SK-N-MC (cell line): Measurements from ENCODE around the gene KIAA0930.
"Not testable (repeated sequence)": the region's sequence is repeated elsewhere in the genome, so short reads cannot be mapped to it uniquely, and the experiment has no call there.

Experiments used
- EZH2 ChIP-seq: fragments of 200-600 bp; sonication (generic); IDR thresholded peaks from one replicate; pipeline ENCODE4 v1.6.1; 2017; ENCODE audit warnings: antibody characterized with exemption
- FOXP2 ChIP-seq: optimal IDR thresholded peaks from 2 replicates; pipeline ENCODE3; 2011; ENCODE audit warnings: mild to moderate bottlenecking, moderate library complexity; ENCODE audit not compliant: insufficient read depth; ENCODE audit errors: extremely low read length, control extremely low read depth
- POLR2AphosphoS5 ChIP-seq: IDR thresholded peaks from 2 replicates; pipeline ENCODE4 v1.6.1; 2012; ENCODE audit warnings: mild to moderate bottlenecking, low read depth, low read length, borderline replicate concordance

GRCh38 chr22:45277720-45278119, 37.0 kb upstream of the KIAA0930 start:
- not testable (repeated sequence) for TF ChIP-seq POLR2AphosphoS5, EZH2, FOXP2
